Neutrophil (primary cell): Measurements from ENCODE around the gene PTGFRN.

Experiments used
- H3K27ac ChIP-seq: fragments of 200-600 bp; sonication (generic); 2 replicates; pipeline ENCODE4 v1.5.1; 2016; ENCODE audit warnings: mild to moderate bottlenecking, moderate library complexity
- H3K27me3 ChIP-seq: fragments of 200-600 bp; sonication (generic); 2 replicates; pipeline ENCODE4 v1.6.0; 2016; ENCODE audit warnings: mild to moderate bottlenecking
- H3K36me3 ChIP-seq: fragments of 200-600 bp; sonication (generic); 2 replicates; pipeline ENCODE4 v1.5.1; 2017
- H3K4me1 ChIP-seq, 2 experiments: fragments of 200-600 bp in 1 of 2; sonication (generic) in 1 of 2; 1 replicate in 1 of 2; 2 replicates in 1 of 2; pipeline versions ENCODE4 v1.5.1 to v1.6.1; 2013 to 2016; ENCODE audit warnings: low read depth in 1 of 2, low read length in 1 of 2, mild to moderate bottlenecking in 1 of 2, moderate library complexity in 1 of 2; ENCODE audit not compliant: control insufficient read depth in 1 of 2, insufficient read depth in 1 of 2
- H3K4me3 ChIP-seq, 2 experiments: fragments of 200-600 bp in 1 of 2; sonication (generic) in 1 of 2; 1 replicate in 1 of 2; 2 replicates in 1 of 2; pipeline ENCODE4 v1.5.1; 2013 to 2016; ENCODE audit warnings: low read depth in 1 of 2, low read length in 1 of 2, mild to moderate bottlenecking in 1 of 2, moderate library complexity in 1 of 2
- H3K9me3 ChIP-seq: fragments of 200-600 bp; sonication (generic); 2 replicates; pipeline ENCODE4 v1.5.1; 2016
- CTCF ChIP-seq: fragments of 200-600 bp; sonication (generic); IDR thresholded peaks from 2 replicates; pipeline ENCODE4 v1.5.1; 2016; ENCODE audit warnings: antibody characterized with exemption

PTGFRN gene

GRCh38 chr1:116877141-116877818 is 32.4 kb upstream of the PTGFRN start:
- Histone ChIP-seq H3K27me3 (peaks cover 60% of the 10 kb centered on the region), H3K4me1 (no peaks in the 10 kb centered on the region), H3K36me3 (no peaks in the 10 kb centered on the region), H3K9me3 (no peaks in the 10 kb centered on the region), H3K4me3 (no peak overlapping the region), H3K27ac (no peak overlapping the region)
- no peak for TF ChIP-seq CTCF

- TF ChIP-seq CTCF = no peak
- peaks cover 65% of the 10 kb centered on the region for H3K27me3 ChIP-seq
- no peaks in the 10 kb centered on the region for H3K4me1 ChIP-seq
- no peak overlapping the region for H3K4me3 ChIP-seq
- no peak overlapping the region for H3K27ac ChIP-seq
- H3K9me3 ChIP-seq = no peaks in the 10 kb centered on the region
- no peaks in the 10 kb centered on the region for H3K36me3 ChIP-seq
Observed at GRCh38 chr1:116878804-116879477, 30.8 kb upstream of the PTGFRN start.

- Histone ChIP-seq H3K9me3 (no peaks in the 10 kb centered on the region), H3K27me3 (peaks cover 63% of the 10 kb centered on the region), H3K4me3 (no peak overlapping the region), H3K4me1 (no peaks in the 10 kb centered on the region), H3K36me3 (no peaks in the 10 kb centered on the region), H3K27ac (no peak overlapping the region)
- no peak for TF ChIP-seq CTCF
Observed at GRCh38 chr1:116879478-116880133, 30.1 kb upstream of the PTGFRN start.

GRCh38 chr1:116880917-116881316 is 28.8 kb upstream of the PTGFRN start:
- H3K4me3 ChIP-seq = no peak overlapping the region
- no peaks in the 10 kb centered on the region for H3K36me3 ChIP-seq
- no peaks in the 10 kb centered on the region for H3K4me1 ChIP-seq
- no peak for TF ChIP-seq CTCF
- no peaks in the 10 kb centered on the region for H3K9me3 ChIP-seq
- no peak overlapping the region for H3K27ac ChIP-seq
- peaks cover 57% of the 10 kb centered on the region for H3K27me3 ChIP-seq

- Histone ChIP-seq H3K9me3 (no peaks in the 10 kb centered on the region), H3K36me3 (no peaks in the 10 kb centered on the region), H3K27me3 (peaks cover 47% of the 10 kb centered on the region), H3K4me3 (no peak overlapping the region), H3K4me1 (no peaks in the 10 kb centered on the region), H3K27ac (no peak overlapping the region)
- TF ChIP-seq CTCF = no peak
Observed at GRCh38 chr1:116881879-116882520, 27.7 kb upstream of the PTGFRN start.
